GM12801 (cell line): Measurements from ENCODE around the gene CDHR5.

Experiments used
- CTCF ChIP-seq: IDR thresholded peaks from one replicate; pipeline ENCODE4 v1.5.1; 2011; ENCODE audit warnings: control low read depth; ENCODE audit not compliant: insufficient read length; ENCODE audit errors: extremely low read depth

CDHR5 gene

DNA sequence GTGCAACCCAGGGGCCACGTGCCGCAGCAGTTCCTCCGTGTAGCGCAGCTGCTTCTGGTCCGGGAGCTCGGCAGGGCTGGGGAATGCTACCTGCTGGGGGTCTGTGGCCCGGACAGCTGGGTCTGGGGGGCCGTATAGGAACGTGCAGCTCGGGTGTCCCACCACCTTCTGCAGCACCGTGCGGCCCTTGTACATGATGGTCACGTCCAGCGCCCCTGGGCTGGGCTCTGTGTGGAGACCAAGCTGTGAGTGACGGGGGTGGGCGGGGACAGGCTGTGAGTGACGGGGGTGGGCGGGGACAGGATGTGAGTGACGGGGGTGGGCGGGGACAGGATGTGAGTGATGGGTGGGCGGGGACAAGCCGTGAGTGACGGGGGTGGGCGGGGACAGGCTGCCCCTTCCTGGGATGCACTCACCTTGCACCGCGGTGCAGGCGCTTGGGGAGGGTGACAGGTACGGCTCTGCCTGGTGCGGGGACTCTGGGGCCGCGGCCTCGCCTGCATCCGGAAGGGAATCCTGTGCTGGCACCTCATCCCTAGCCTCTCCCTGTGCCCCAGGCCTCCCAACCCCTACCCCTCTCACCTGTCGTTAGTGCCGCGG is 11.3 kb downstream of the CDHR5 start:
- TF ChIP-seq CTCF: no peak

DNA sequence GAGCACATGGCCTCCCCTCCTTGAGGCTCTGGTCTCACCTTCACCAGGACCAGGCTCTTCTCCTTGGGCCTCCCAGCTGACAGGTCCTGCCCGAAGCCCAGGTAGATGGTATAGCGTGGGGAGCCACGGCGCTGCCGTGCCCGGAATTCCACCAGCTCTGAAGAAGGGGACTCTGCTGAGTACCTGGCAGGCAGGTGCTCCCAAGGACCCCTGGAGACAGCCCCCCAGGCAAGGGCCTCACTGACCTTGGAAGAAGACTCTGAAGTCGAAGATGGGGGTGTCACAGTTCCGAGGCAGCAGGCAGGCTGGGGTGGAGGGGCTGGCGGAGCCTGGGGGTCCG is 11.8 kb downstream of the CDHR5 start:
- TF ChIP-seq CTCF: no peak

- no peak for TF ChIP-seq CTCF
Observed at GRCh38 chr11:612201-612960, 12.4 kb downstream of the CDHR5 start.

DNA sequence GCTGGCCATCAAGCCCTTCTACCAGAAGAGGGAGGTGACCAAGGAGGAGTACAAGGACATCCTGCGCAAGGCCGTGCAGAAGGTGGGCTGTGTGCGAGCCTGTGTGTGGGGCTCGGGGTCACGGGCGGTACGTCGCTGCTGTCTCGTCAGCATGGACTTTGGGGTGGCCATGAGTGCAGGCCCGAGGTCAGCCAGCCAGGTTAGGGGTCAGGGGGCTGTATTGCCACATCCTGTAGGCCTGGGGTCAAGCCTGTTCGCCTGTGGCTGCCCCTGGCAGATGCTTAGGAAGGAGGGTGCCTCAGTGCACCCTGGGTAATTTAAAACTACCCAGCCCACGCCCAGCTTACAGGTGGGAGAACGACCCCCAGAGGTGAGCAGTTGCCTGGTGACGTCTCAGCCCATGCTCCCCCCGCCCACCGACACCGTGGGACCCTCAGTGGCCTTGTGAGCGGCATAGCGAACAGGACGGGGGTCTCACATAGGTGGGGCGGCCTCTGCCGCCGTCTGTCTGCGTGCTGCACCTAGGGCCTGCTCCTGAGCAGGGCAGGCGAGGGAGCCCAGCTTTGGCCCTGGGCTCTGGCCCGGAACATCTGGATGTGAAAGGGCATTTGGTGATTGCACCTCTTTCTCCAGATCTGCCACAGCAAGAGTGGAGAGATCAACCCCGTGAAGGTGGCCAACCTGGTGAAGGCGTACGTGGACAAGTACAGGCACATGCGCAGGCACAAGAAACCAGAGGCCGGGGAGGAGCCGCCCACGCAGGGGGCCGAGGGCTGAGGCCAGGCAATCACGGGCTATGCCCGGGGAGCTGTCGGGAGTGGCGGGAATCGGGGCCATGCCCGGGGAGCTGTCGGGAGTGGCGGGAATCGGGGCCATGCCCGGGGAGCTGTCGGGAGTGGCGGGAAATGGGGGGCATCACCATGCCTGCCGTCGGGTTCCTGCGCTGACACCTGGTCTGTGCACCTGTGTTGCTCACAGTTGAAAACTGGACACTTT is 13.5 kb downstream of the CDHR5 start:
- TF ChIP-seq CTCF: no peak

GRCh38 chr11:610146-610801 is 14.5 kb downstream of the CDHR5 start:
- no peak for TF ChIP-seq CTCF

GRCh38 chr11:609341-609811 is 15.4 kb downstream of the CDHR5 start:
- no peak for TF ChIP-seq CTCF
